Neural cell (in vitro differentiated cells): ENCODE data around the gene USP6NL. TPM values are rescaled to one million over a fixed set of nuclear protein-coding genes. Genes with fewer than 3 reads are reported as not detected.

Source experiments
- H2AFZ ChIP-seq: fragments of 200-600, 300-800 bp; sonication (generic), shearing (Covaris generic); 2 replicates; pipeline ENCODE4 v1.6.0; 2014; ENCODE audit warnings: low read depth, mild to moderate bottlenecking, antibody characterized with exemption, low read length, moderate library complexity
- H3F3A ChIP-seq: fragments of 200-600 bp; shearing (Covaris generic); 2 replicates; pipeline ENCODE4 v1.6.1; 2016; ENCODE audit warnings: mild to moderate bottlenecking, moderate library complexity, mixed read lengths, antibody characterized with exemption, low read length; ENCODE audit not compliant: insufficient read depth, poor library complexity, severe bottlenecking
- H3K27ac ChIP-seq: fragments of 200-600, 300-800 bp; sonication (generic), shearing (Covaris generic); 2 replicates; pipeline ENCODE4 v1.5.1; 2014; ENCODE audit warnings: mild to moderate bottlenecking, low read length, moderate library complexity
- H3K27me3 ChIP-seq: fragments of 300-800, 200-600 bp; sonication (generic), shearing (Covaris generic); 2 replicates; pipeline ENCODE4 v1.6.0; 2014; ENCODE audit warnings: mild to moderate bottlenecking, low read depth, low read length, moderate library complexity; ENCODE audit not compliant: insufficient read depth
- H3K36me3 ChIP-seq: fragments of 300-800, 200-600 bp; sonication (generic), shearing (Covaris generic); 2 replicates; pipeline ENCODE4 v1.5.1; 2014; ENCODE audit warnings: mild to moderate bottlenecking, antibody characterized with exemption, low read length, moderate library complexity; ENCODE audit not compliant: insufficient read depth
- H3K4me2 ChIP-seq: fragments of 300-800, 200-600 bp; sonication (generic), shearing (Covaris generic); 2 replicates; pipeline ENCODE4 v1.6.0; 2014; ENCODE audit warnings: mild to moderate bottlenecking, low read length
- H3K4me3 ChIP-seq: fragments of 300-800, 200-600 bp; sonication (generic), shearing (Covaris generic); 2 replicates; pipeline ENCODE4 v1.5.1; 2014; ENCODE audit warnings: mild to moderate bottlenecking, low read length, moderate library complexity
- H3K79me2 ChIP-seq: fragments of 200-600 bp; shearing (Covaris generic); replicated peaks from 2 replicates; pipeline ENCODE4 v1.6.0; 2014; ENCODE audit warnings: mild to moderate bottlenecking, low read length, moderate library complexity; ENCODE audit not compliant: insufficient read depth
- H3K9ac ChIP-seq: fragments of 300-800, 200-600 bp; sonication (generic), shearing (Covaris generic); 2 replicates; pipeline ENCODE4 v1.6.1; 2016; ENCODE audit warnings: mild to moderate bottlenecking, low read length, mixed read lengths
- H3K9me2 ChIP-seq: fragments of 200-600 bp; shearing (Covaris generic); 2 replicates; pipeline ENCODE4 v1.6.1; 2016; ENCODE audit warnings: mild to moderate bottlenecking, low read length, mixed read lengths; ENCODE audit not compliant: insufficient read depth
- H3K9me3 ChIP-seq: fragments of 200-600, 300-800 bp; sonication (generic), shearing (Covaris generic); 2 replicates; pipeline ENCODE4 v1.6.1; 2016; ENCODE audit warnings: mild to moderate bottlenecking, mixed run types, low read length, moderate library complexity, mixed read lengths
- H4K20me1 ChIP-seq: fragments of 200-600 bp; shearing (Covaris generic); 2 replicates; pipeline ENCODE4 v1.6.1; 2016; ENCODE audit warnings: mild to moderate bottlenecking, mixed run types; ENCODE audit not compliant: insufficient read depth
- EP300 ChIP-seq: fragments of 450-650 bp; conservative IDR thresholded peaks from 2 replicates; pipeline ENCODE4 v1.6.1; 2014; ENCODE audit warnings: antibody characterized with exemption, mild to moderate bottlenecking, moderate library complexity; ENCODE audit not compliant: poor library complexity, severe bottlenecking
- EZH2 ChIP-seq: fragments of 200-600, 300-800 bp; shearing (Covaris generic), sonication (generic); IDR thresholded peaks from 2 replicates; pipeline ENCODE4 v1.6.1; 2014; ENCODE audit warnings: antibody characterized with exemption, low read length, borderline replicate concordance, mild to moderate bottlenecking; ENCODE audit not compliant: insufficient read depth, poor library complexity, severe bottlenecking
- MXI1 ChIP-seq: fragments of 450-650 bp; conservative IDR thresholded peaks from 2 replicates; pipeline ENCODE4 v1.6.1; 2014; ENCODE audit warnings: antibody characterized with exemption, mild to moderate bottlenecking; ENCODE audit not compliant: poor library complexity, severe bottlenecking
- POLR2AphosphoS5 ChIP-seq: IDR thresholded peaks from 2 replicates; pipeline ENCODE4 v1.6.1; 2012
- RAD21 ChIP-seq: fragments of 450-650 bp; conservative IDR thresholded peaks from 2 replicates; pipeline ENCODE4 v1.6.1; 2014; ENCODE audit warnings: antibody characterized with exemption, mild to moderate bottlenecking, moderate library complexity
- SMC3 ChIP-seq: fragments of 450-650 bp; conservative IDR thresholded peaks from 2 replicates; pipeline ENCODE4 v1.6.1; 2014; ENCODE audit warnings: antibody characterized with exemption, mild to moderate bottlenecking, moderate library complexity; ENCODE audit not compliant: poor library complexity
- TAF1 ChIP-seq: IDR thresholded peaks from 2 replicates; pipeline ENCODE4 v1.6.1; 2012; ENCODE audit warnings: low read depth
- polyA plus RNA-seq: library from polyadenylated mRNA; depleted of rRNA; stranded (reverse); fragments of >200 nt; gene quantifications from 2 replicates; pipeline ENCODE4 v1.2.3, GENCODE V29; 2014
- TF ChIP-seq, protein P1 (sequence below): fragments of 450-650 bp; IDR thresholded peaks from 2 replicates; pipeline ENCODE4 v1.5.1; 2014; ENCODE audit warnings: antibody characterized with exemption, mild to moderate bottlenecking, moderate library complexity; ENCODE audit not compliant: poor library complexity, severe bottlenecking
- TF ChIP-seq, protein P2 (sequence below): IDR thresholded peaks from 2 replicates; pipeline ENCODE4 v1.6.1; 2012; ENCODE audit warnings: borderline replicate concordance

Gene USP6NL
- polyA plus RNA-seq, 1 donor from 2014 or later = 39.9 TPM

DNA sequence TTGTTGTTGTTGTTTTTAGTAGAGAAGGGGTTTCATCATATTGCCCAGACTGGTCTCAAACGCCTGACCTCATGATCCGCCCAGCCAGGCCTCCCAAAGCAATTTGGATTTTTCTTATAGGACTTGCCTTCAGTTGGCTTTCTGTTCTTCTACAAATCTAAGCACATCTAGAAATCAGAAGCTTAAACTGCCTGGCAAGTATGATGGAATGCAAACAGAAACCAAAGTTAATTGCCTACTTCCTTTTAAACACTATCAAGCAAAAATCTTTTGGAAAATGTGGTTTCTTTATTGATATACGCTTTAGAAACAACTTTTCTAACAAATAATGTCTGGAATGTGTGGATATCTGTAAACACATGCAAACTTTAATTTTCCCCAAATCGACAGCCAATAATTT is 64.9 kb downstream of the USP6NL start:
- H3K27me3 ChIP-seq = no peaks in the 10 kb centered on the region
- H3K4me3 ChIP-seq = no peak overlapping the region
- H3K9me3 ChIP-seq = peaks cover 3% of the 10 kb centered on the region
- no peak overlapping the region for H3K9ac ChIP-seq
- no peaks in the 10 kb centered on the region for H3K9me2 ChIP-seq
- no peak overlapping the region for H3K27ac ChIP-seq
- no peak overlapping the region for H3K4me2 ChIP-seq
- TF ChIP-seq MXI1 = no peak
- TF ChIP-seq EZH2 = no peak
- TF ChIP-seq TAF1 = no peak
- TF ChIP-seq, protein P1, sequence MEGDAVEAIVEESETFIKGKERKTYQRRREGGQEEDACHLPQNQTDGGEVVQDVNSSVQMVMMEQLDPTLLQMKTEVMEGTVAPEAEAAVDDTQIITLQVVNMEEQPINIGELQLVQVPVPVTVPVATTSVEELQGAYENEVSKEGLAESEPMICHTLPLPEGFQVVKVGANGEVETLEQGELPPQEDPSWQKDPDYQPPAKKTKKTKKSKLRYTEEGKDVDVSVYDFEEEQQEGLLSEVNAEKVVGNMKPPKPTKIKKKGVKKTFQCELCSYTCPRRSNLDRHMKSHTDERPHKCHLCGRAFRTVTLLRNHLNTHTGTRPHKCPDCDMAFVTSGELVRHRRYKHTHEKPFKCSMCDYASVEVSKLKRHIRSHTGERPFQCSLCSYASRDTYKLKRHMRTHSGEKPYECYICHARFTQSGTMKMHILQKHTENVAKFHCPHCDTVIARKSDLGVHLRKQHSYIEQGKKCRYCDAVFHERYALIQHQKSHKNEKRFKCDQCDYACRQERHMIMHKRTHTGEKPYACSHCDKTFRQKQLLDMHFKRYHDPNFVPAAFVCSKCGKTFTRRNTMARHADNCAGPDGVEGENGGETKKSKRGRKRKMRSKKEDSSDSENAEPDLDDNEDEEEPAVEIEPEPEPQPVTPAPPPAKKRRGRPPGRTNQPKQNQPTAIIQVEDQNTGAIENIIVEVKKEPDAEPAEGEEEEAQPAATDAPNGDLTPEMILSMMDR = no peak
- no peak for TF ChIP-seq SMC3
- H4K20me1 ChIP-seq = no peaks in the 10 kb centered on the region
- H2AFZ ChIP-seq = no peak overlapping the region
- peaks cover 24% of the 10 kb centered on the region for H3K79me2 ChIP-seq
- no peaks in the 10 kb centered on the region for H3K36me3 ChIP-seq
- H3F3A ChIP-seq = no peaks in the 10 kb centered on the region

DNA sequence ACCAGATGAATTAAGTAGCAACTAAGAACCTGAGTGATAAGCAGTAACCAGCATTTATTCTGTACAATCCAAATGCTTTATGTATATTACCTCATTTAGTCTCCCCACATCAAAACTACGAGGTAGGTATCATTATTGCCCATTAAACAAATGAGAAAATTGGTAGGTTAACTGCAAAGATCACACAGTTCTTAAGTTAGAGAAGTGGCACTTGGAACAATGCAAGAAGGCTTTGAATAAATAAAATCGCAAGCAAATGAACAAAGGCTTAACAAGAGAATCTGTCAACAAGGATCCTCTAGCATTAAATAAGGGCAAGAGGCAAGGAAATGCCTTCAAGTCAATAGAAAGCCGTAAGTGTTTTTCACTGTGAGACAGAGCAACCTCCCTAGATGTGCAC is 70.2 kb downstream of the USP6NL start:
- peaks cover 22% of the 10 kb centered on the region for H3K79me2 ChIP-seq
- H3K9ac ChIP-seq = no peak overlapping the region
- H3K4me2 ChIP-seq = no peak overlapping the region
- no peak overlapping the region for H3K27ac ChIP-seq
- TF ChIP-seq EP300 (no peak), TAF1 (no peak), SMC3 (no peak), RAD21 (no peak), POLR2AphosphoS5 (no peak), MXI1 (no peak), EZH2 (no peak)
- TF ChIP-seq, protein P2, sequence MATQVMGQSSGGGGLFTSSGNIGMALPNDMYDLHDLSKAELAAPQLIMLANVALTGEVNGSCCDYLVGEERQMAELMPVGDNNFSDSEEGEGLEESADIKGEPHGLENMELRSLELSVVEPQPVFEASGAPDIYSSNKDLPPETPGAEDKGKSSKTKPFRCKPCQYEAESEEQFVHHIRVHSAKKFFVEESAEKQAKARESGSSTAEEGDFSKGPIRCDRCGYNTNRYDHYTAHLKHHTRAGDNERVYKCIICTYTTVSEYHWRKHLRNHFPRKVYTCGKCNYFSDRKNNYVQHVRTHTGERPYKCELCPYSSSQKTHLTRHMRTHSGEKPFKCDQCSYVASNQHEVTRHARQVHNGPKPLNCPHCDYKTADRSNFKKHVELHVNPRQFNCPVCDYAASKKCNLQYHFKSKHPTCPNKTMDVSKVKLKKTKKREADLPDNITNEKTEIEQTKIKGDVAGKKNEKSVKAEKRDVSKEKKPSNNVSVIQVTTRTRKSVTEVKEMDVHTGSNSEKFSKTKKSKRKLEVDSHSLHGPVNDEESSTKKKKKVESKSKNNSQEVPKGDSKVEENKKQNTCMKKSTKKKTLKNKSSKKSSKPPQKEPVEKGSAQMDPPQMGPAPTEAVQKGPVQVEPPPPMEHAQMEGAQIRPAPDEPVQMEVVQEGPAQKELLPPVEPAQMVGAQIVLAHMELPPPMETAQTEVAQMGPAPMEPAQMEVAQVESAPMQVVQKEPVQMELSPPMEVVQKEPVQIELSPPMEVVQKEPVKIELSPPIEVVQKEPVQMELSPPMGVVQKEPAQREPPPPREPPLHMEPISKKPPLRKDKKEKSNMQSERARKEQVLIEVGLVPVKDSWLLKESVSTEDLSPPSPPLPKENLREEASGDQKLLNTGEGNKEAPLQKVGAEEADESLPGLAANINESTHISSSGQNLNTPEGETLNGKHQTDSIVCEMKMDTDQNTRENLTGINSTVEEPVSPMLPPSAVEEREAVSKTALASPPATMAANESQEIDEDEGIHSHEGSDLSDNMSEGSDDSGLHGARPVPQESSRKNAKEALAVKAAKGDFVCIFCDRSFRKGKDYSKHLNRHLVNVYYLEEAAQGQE = no peak
- TF ChIP-seq, protein P1 = no peak
- H3K36me3 ChIP-seq = no peaks in the 10 kb centered on the region
- no peak overlapping the region for H2AFZ ChIP-seq
- no peaks in the 10 kb centered on the region for H3K9me2 ChIP-seq
- no peaks in the 10 kb centered on the region for H3K9me3 ChIP-seq
- no peaks in the 10 kb centered on the region for H3F3A ChIP-seq
- no peaks in the 10 kb centered on the region for H4K20me1 ChIP-seq
- no peaks in the 10 kb centered on the region for H3K27me3 ChIP-seq
- no peak overlapping the region for H3K4me3 ChIP-seq
